ENCODE results near the gene SHC4. TPM values are rescaled to one million over a fixed set of nuclear protein-coding genes. Genes with fewer than 3 reads are reported as not detected.

SHC4 gene
- total RNA-seq, 2 experiments from 2014 or later, result 0.41 to 1.3 TPM

GRCh38 chr15:48896869-48897814, 66.6 kb downstream of the SHC4 start:
- no peak overlapping the region for H3K27ac ChIP-seq (ENCODE audit: low read depth, low read length, poor library complexity, severe bottlenecking)
- no peaks in the 10 kb centered on the region for H4K20me1 ChIP-seq (ENCODE audit: insufficient read depth, low read length)
- no TSS peak for BruUV-seq (replicated peaks)
- H3K4me3 ChIP-seq (ENCODE audit: low read depth, low read length, poor library complexity, severe bottlenecking), result no peak overlapping the region
- H3K4me1 ChIP-seq (ENCODE audit: insufficient read depth, low read length, poor library complexity, severe bottlenecking), result no peaks in the 10 kb centered on the region
- no peaks in the 10 kb centered on the region for H3K9me2 ChIP-seq (ENCODE audit: insufficient read depth, low read length)
- no peak overlapping the region for H3K4me2 ChIP-seq (ENCODE audit: low read length)
- ChIA-PET POLR2A (interaction anchor here (0.6 kb wide), 1 partner anchor 185 kb away, joined by 3 read pairs; no protein-coding TSS in a partner anchor), CTCF (ENCODE audit: unreplicated experiment) (no interaction called here)
- intact Hi-C loops (cut with micrococcal nuclease; ENCODE audit: unreplicated experiment), result no loop called here
- no peak for TF ChIP-seq CTCF (conservative IDR thresholded peaks at IDR 0.05; ENCODE audit: low read length)
- TF ChIP-seq EZH2phosphoT487 (IDR thresholded peaks at IDR 0.05; ENCODE audit: borderline replicate concordance, low read depth, low read length), result no peak
- no peaks in the 10 kb centered on the region for H3K36me3 ChIP-seq (ENCODE audit: insufficient read depth, low read length)
- DNase-seq (ENCODE audit: low spot score), result no peak
- H3K79me2 ChIP-seq (ENCODE audit: insufficient read depth, low read depth, low read length), result no peaks in the 10 kb centered on the region
- H2AFZ ChIP-seq (ENCODE audit: low read length), result no peak overlapping the region
- H3K9me3 ChIP-seq (ENCODE audit: low read length), result no peaks in the 10 kb centered on the region

GRCh38 chr15:48893311-48893710, 70.4 kb downstream of the SHC4 start:
- H3K9me3 ChIP-seq (ENCODE audit: low read length), result no peaks in the 10 kb centered on the region
- no peaks in the 10 kb centered on the region for H4K20me1 ChIP-seq (ENCODE audit: insufficient read depth, low read length)
- ChIA-PET CTCF (ENCODE audit: unreplicated experiment) (no interaction called here), POLR2A (no interaction called here)
- TF ChIP-seq EZH2phosphoT487 (IDR thresholded peaks at IDR 0.05; ENCODE audit: borderline replicate concordance, low read depth, low read length) (no peak), CTCF (conservative IDR thresholded peaks at IDR 0.05; ENCODE audit: low read length) (no peak)
- no peaks in the 10 kb centered on the region for H3K4me1 ChIP-seq (ENCODE audit: insufficient read depth, low read length, poor library complexity, severe bottlenecking)
- no peaks in the 10 kb centered on the region for H3K36me3 ChIP-seq (ENCODE audit: insufficient read depth, low read length)
- H3K4me3 ChIP-seq (ENCODE audit: low read depth, low read length, poor library complexity, severe bottlenecking), result no peak overlapping the region
- H3K9me2 ChIP-seq (ENCODE audit: insufficient read depth, low read length), result no peaks in the 10 kb centered on the region
- no peak for DNase-seq (ENCODE audit: low spot score)
- H3K4me2 ChIP-seq (ENCODE audit: low read length), result no peak overlapping the region
- no peaks in the 10 kb centered on the region for H3K79me2 ChIP-seq (ENCODE audit: insufficient read depth, low read depth, low read length)
- intact Hi-C loops (cut with micrococcal nuclease; ENCODE audit: unreplicated experiment), result no loop called here
- no peak overlapping the region for H2AFZ ChIP-seq (ENCODE audit: low read length)
- H3K27ac ChIP-seq (ENCODE audit: low read depth, low read length, poor library complexity, severe bottlenecking), result no peak overlapping the region
- BruUV-seq (replicated peaks), result no TSS peak

- Histone ChIP-seq H3K36me3 (ENCODE audit: insufficient read depth, low read length) (no peaks in the 10 kb centered on the region), H3K27ac (ENCODE audit: low read depth, low read length, poor library complexity, severe bottlenecking) (no peak overlapping the region), H4K20me1 (ENCODE audit: insufficient read depth, low read length) (no peaks in the 10 kb centered on the region), H3K9me2 (ENCODE audit: insufficient read depth, low read length) (no peaks in the 10 kb centered on the region), H3K9me3 (ENCODE audit: low read length) (no peaks in the 10 kb centered on the region), H3K4me3 (ENCODE audit: low read depth, low read length, poor library complexity, severe bottlenecking) (no peak overlapping the region), H2AFZ (ENCODE audit: low read length) (no peak overlapping the region), H3K79me2 (ENCODE audit: insufficient read depth, low read depth, low read length) (no peaks in the 10 kb centered on the region), H3K4me1 (ENCODE audit: insufficient read depth, low read length, poor library complexity, severe bottlenecking) (no peaks in the 10 kb centered on the region), H3K4me2 (ENCODE audit: low read length) (no peak overlapping the region)
- intact Hi-C loops (cut with micrococcal nuclease; ENCODE audit: unreplicated experiment), result no loop called here
- ChIA-PET POLR2A (interaction anchor here (2.8 kb wide), 1 partner anchor 13 kb away, joined by 19 read pairs; the partner anchor contains the start of gene EID1), CTCF (ENCODE audit: unreplicated experiment) (no interaction called here)
- TF ChIP-seq CTCF (conservative IDR thresholded peaks at IDR 0.05; ENCODE audit: low read length) (no peak), EZH2phosphoT487 (IDR thresholded peaks at IDR 0.05; ENCODE audit: borderline replicate concordance, low read depth, low read length) (no peak)
- no peak for DNase-seq (ENCODE audit: low spot score)
- BruUV-seq (replicated peaks), result no TSS peak
Measured at GRCh38 chr15:48891232-48891765, 72.4 kb downstream of the SHC4 start.

All from OCI-LY7 (cell line).